IMR-90 (cell line): ENCODE data around the gene TRIO. TPM values are rescaled to one million over a fixed set of nuclear protein-coding genes. Genes with fewer than 3 reads are reported as not detected.

ENCODE experiments used
- ATAC-seq: fragments of 200-7000 bp; cut with Tn5 transposase; 2 replicates; pipeline ENCODE4 v1.9.1; 2020; ENCODE audit warnings: low read depth, mild to moderate bottlenecking, moderate library complexity
- BruUV-seq: library from RNA; stranded (reverse); fragments of 400-500 nt; replicated peaks from 2 replicates; lab custom pipeline; 2021; lab: Mats Ljungman, UMichigan
- CTCF ChIA-PET: fragments of 300-600 bp; formaldehyde crosslinking; extraction: SDS; loops from one replicate; lab custom pipeline; 2021; ENCODE audit warnings: antibody characterized with exemption; lab: Yijun Ruan, JAX
- POLR2A ChIA-PET: fragments of 300-600 bp; sonication (Branson Sonifier 250); formaldehyde crosslinking; loops from one replicate; lab custom pipeline; 2022; ENCODE audit warnings: antibody characterized with exemption; ENCODE audit not compliant: unreplicated experiment; lab: Charles Lee
- DNase-seq: peaks from one replicate; pipeline ENCODE4 v3.0.0; 2013
- H2AFZ ChIP-seq: replicated peaks from 2 replicates; pipeline ENCODE3; 2013; ENCODE audit warnings: low read length, mild to moderate bottlenecking; ENCODE audit not compliant: poor library complexity
- H2AK5ac ChIP-seq: 2 replicates; pipeline ENCODE4 v1.6.1; 2013; ENCODE audit warnings: low read depth, low read length, inconsistent platforms
- H2AK9ac ChIP-seq: replicated peaks from 2 replicates; pipeline ENCODE3; 2013; ENCODE audit warnings: mild to moderate bottlenecking, low read depth, low read length, moderate library complexity; ENCODE audit not compliant: poor library complexity
- H2BK120ac ChIP-seq: 2 replicates; pipeline ENCODE4 v1.6.1; 2013; ENCODE audit warnings: low read depth, low read length, inconsistent platforms
- H2BK15ac ChIP-seq: 3 replicates; pipeline ENCODE4 v1.6.1; 2013; ENCODE audit warnings: low read depth, low read length, inconsistent platforms
- H2BK20ac ChIP-seq: 2 replicates; pipeline ENCODE4 v1.6.1; 2013; ENCODE audit warnings: low read depth, mild to moderate bottlenecking, inconsistent platforms, low read length, moderate library complexity
- H2BK5ac ChIP-seq: 2 replicates; pipeline ENCODE4 v1.6.1; 2013; ENCODE audit warnings: mild to moderate bottlenecking, low read depth, low read length, inconsistent platforms; ENCODE audit not compliant: poor library complexity, severe bottlenecking
- H3K14ac ChIP-seq: replicated peaks from 2 replicates; pipeline ENCODE4 v1.6.1; 2013; ENCODE audit warnings: low read depth, low read length, inconsistent platforms
- H3K18ac ChIP-seq: 2 replicates; pipeline ENCODE4 v1.6.1; 2013; ENCODE audit warnings: low read depth, low read length, control low read depth
- H3K23ac ChIP-seq: 2 replicates; pipeline ENCODE4 v1.6.1; 2013; ENCODE audit warnings: low read depth, low read length, inconsistent platforms
- H3K27ac ChIP-seq: 2 replicates; pipeline ENCODE4 v1.5.1; 2013; ENCODE audit warnings: mild to moderate bottlenecking, control low read depth, low read length; ENCODE audit not compliant: insufficient read depth
- H3K27me3 ChIP-seq: 2 replicates; pipeline ENCODE4 v1.6.1; 2013; ENCODE audit warnings: low read length; ENCODE audit not compliant: control insufficient read depth, insufficient read depth
- H3K36me3 ChIP-seq: 2 replicates; pipeline ENCODE4 v1.6.1; 2013; ENCODE audit warnings: low read length, mixed read lengths; ENCODE audit not compliant: control insufficient read depth, insufficient read depth
- H3K4ac ChIP-seq: 2 replicates; pipeline ENCODE4 v1.6.1; 2013; ENCODE audit warnings: low read depth, low read length, inconsistent platforms
- H3K4me1 ChIP-seq: 2 replicates; pipeline ENCODE4 v1.6.1; 2013; ENCODE audit warnings: low read length, mixed read lengths; ENCODE audit not compliant: control insufficient read depth, insufficient read depth
- H3K4me2 ChIP-seq: 2 replicates; pipeline ENCODE4 v1.6.1; 2013; ENCODE audit warnings: low read depth, mild to moderate bottlenecking, control low read depth, low read length, moderate library complexity
- H3K4me3 ChIP-seq: 2 replicates; pipeline ENCODE4 v1.5.1; 2013; ENCODE audit warnings: low read depth, mild to moderate bottlenecking, control low read depth, low read length, moderate library complexity; ENCODE audit not compliant: insufficient read depth
- H3K56ac ChIP-seq: 2 replicates; pipeline ENCODE4 v1.6.1; 2013; ENCODE audit warnings: low read length, inconsistent platforms; ENCODE audit not compliant: insufficient read depth; ENCODE audit errors: extremely low read depth
- H3K79me1 ChIP-seq, 2 experiments: 2 replicates each; pipeline ENCODE4 v1.6.1; 2013; ENCODE audit warnings: low read length in 2 of 2, inconsistent platforms in 1 of 2, low read depth in 1 of 2
- H3K9ac ChIP-seq: 2 replicates; pipeline ENCODE4 v1.6.1; 2013; ENCODE audit warnings: low read depth, low read length, control low read depth
- H3K9me1 ChIP-seq: 2 replicates; pipeline ENCODE4 v1.6.1; 2013; ENCODE audit warnings: low read length, inconsistent platforms; ENCODE audit not compliant: insufficient read depth
- H3K9me3 ChIP-seq: 2 replicates; pipeline ENCODE4 v1.6.1; 2013; ENCODE audit warnings: low read length; ENCODE audit not compliant: control insufficient read depth, insufficient read depth
- H4K20me1 ChIP-seq: 2 replicates; pipeline ENCODE4 v1.6.1; 2013; ENCODE audit warnings: low read length, inconsistent platforms; ENCODE audit not compliant: insufficient read depth
- H4K5ac ChIP-seq: 2 replicates; pipeline ENCODE4 v1.6.1; 2013; ENCODE audit warnings: mild to moderate bottlenecking, low read depth, low read length, control low read depth
- H4K8ac ChIP-seq, 2 experiments: 2 replicates each; pipeline ENCODE4 v1.6.1; 2013; ENCODE audit warnings: low read depth in 2 of 2, low read length in 2 of 2, control low read depth in 1 of 2, inconsistent platforms in 1 of 2
- H4K91ac ChIP-seq: 2 replicates; pipeline ENCODE4 v1.6.1; 2013; ENCODE audit warnings: low read depth, low read length, inconsistent platforms; ENCODE audit not compliant: insufficient read depth
- BHLHE40 ChIP-seq: fragments of 150-350 bp; IDR thresholded peaks from 2 replicates; pipeline ENCODE4 v1.6.1; 2016; ENCODE audit warnings: mild to moderate bottlenecking, low read depth, low read length
- CEBPB ChIP-seq: IDR thresholded peaks from 2 replicates; pipeline ENCODE4 v1.6.1; 2012; ENCODE audit warnings: low read depth, low read length, improper control_type of control experiment
- CTCF ChIP-seq: conservative IDR thresholded peaks from 2 replicates; pipeline ENCODE4 v1.5.1; 2012; ENCODE audit warnings: mild to moderate bottlenecking, low read depth, low read length, improper control_type of control experiment
- ELK1 ChIP-seq: fragments of 150-350 bp; IDR thresholded peaks from 2 replicates; pipeline ENCODE4 v1.6.1; 2016; ENCODE audit warnings: low read depth, mild to moderate bottlenecking, low read length, moderate library complexity, borderline replicate concordance
- FOS ChIP-seq: fragments of 150-350 bp; IDR thresholded peaks from 2 replicates; pipeline ENCODE4 v1.6.1; 2016; ENCODE audit warnings: low read depth, low read length
- MAFK ChIP-seq: IDR thresholded peaks from 2 replicates; pipeline ENCODE4 v1.6.1; 2012; ENCODE audit warnings: low read depth, low read length, improper control_type of control experiment
- MAZ ChIP-seq: IDR thresholded peaks from 2 replicates; pipeline ENCODE4 v1.6.1; 2012; ENCODE audit warnings: low read depth, mild to moderate bottlenecking, low read length, improper control_type of control experiment, moderate library complexity, borderline replicate concordance
- MXI1 ChIP-seq: IDR thresholded peaks from 2 replicates; pipeline ENCODE4 v1.6.1; 2012; ENCODE audit warnings: low read depth, mild to moderate bottlenecking, low read length, moderate library complexity, borderline replicate concordance
- POLR2A ChIP-seq: IDR thresholded peaks from 2 replicates; pipeline ENCODE4 v1.6.1; 2012; ENCODE audit warnings: mild to moderate bottlenecking, low read depth, low read length
- RAD21 ChIP-seq: IDR thresholded peaks from 2 replicates; pipeline ENCODE4 v1.6.1; 2012; ENCODE audit warnings: low read length, improper control_type of control experiment
- RCOR1 ChIP-seq: IDR thresholded peaks from 2 replicates; pipeline ENCODE4 v1.6.1; 2012; ENCODE audit warnings: mild to moderate bottlenecking, low read length, improper control_type of control experiment; ENCODE audit not compliant: insufficient replicate concordance
- RFX5 ChIP-seq: IDR thresholded peaks from 2 replicates; pipeline ENCODE4 v1.8.0; 2012; ENCODE audit warnings: low read depth, mild to moderate bottlenecking, low read length, moderate library complexity
- SMC3 ChIP-seq: fragments of 150-350 bp; IDR thresholded peaks from 2 replicates; pipeline ENCODE4 v1.6.1; 2016; ENCODE audit warnings: low read depth, mild to moderate bottlenecking, antibody characterized with exemption, low read length, moderate library complexity
- WGBS, 2 experiments: methylation state at CpG; one replicate each; pipeline versions ENCODE4 v1.1.5 to v1.1.7; 2013; ENCODE audit warnings: missing lambda C conversion rate in 2 of 2; ENCODE audit not compliant: insufficient read length in 1 of 2; ENCODE audit errors: extremely low coverage in 2 of 2; 5-methylcytosine and 5-hydroxymethylcytosine counted together
- dilution Hi-C: fragments of 300-500 bp; cut with HindIII; formaldehyde crosslinking; loops from one replicate; pipeline ENCODE4 v1.14.3; 2018; ENCODE audit warnings: low sequenced_read_pairs; ENCODE audit not compliant: unreplicated experiment
- in situ Hi-C: fragments of 300-500 bp; cut with MboI; formaldehyde crosslinking; loops from 3 replicates; pipeline ENCODE4 v1.14.3; 2019; ENCODE audit warnings: low sequenced_read_pairs, inconsistent platforms, mixed read lengths
- intact Hi-C: fragments of 100-400 bp; cut with micrococcal nuclease; formaldehyde crosslinking; loops from 2 replicates; pipeline ENCODE4 v1.10.0; 2022
- polyA plus RNA-seq, 3 experiments: library from polyadenylated mRNA; depleted of rRNA; stranded (reverse); fragments of >200 nt; gene quantifications; 2 replicates each; pipeline ENCODE4 v1.2.3, GENCODE V29; 2012; ENCODE audit warnings: low replicate concordance in 1 of 3
- total RNA-seq: library from RNA; depleted of rRNA; stranded (reverse); fragments of >200 nt; gene quantifications from 2 replicates; pipeline ENCODE4 v1.2.3, GENCODE V29; 2012
- TF ChIP-seq, protein P1 (sequence below): fragments of 150-350 bp; IDR thresholded peaks from 2 replicates; pipeline ENCODE4 v1.6.1; 2017; ENCODE audit warnings: mild to moderate bottlenecking, antibody characterized with exemption, low read length, low read depth

TRIO gene
- total and polyA plus RNA-seq, 2 of the 4 experiments (the other 2 are of a cell fraction): 206 to 522 TPM

DNA sequence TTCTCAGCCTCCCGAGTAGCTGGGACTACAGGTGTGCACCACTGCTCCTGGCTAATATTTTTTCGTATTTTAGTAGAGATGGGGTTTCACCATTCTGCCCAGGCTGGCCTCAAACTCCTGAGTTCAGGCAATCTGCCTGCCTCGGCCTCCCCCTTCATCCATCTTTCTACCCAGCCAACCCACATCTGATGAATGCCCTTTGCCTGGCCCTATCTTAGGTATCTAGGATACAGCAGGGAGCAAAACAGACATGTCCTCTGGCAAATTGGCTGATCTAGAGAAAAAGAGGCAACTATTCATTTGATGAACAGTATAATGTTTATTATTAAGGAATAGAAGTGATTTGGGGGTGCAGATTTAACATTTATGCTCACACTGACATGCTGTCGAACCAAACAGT is 123.0 kb downstream of the TRIO start (continued):
- TF ChIP-seq ELK1: no peak
- TF ChIP-seq MAZ: no peak
- TF ChIP-seq RFX5: no peak

DNA sequence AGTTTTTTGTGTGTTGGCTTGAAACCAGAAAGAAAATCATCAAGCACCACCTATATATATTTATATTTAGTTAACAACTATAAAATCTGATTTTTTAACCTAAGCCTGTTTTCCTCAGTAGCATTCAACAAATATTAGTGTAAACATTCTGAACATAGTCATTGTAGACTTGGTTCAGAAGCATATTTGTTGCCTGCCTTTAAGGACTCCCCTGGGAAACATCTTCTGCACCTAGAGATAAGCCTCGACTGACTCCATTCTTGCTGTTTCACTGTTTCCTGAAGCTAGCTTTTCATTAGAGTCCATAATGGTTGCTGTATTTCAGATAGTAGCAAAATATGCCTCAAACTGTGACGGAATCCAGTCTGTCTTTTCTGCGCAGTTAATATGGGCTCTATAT is 123.5 kb downstream of the TRIO start:
- Histone ChIP-seq H3K23ac (peak overlapping the region; percentile 83), H3K36me3 (peaks cover 6% of the 10 kb centered on the region), H3K4me1 (peaks cover 46% of the 10 kb centered on the region), H4K5ac (peak overlapping the region; percentile 75; the same call in 1 of the 2 replicates), H2BK15ac (peak overlapping the region; percentile 43; the same call in 1 of the 3 replicates), H3K56ac (peak overlapping the region; percentile 92), H3K27ac (peak overlapping the region; percentile 78), H3K14ac (peak overlapping the region; percentile 81), H3K27me3 (no peaks in the 10 kb centered on the region), H3K79me1 (peaks cover 0 to 43% of the 10 kb centered on the region in 2 experiments; a peak in 2 of 4 replicates), H3K4ac (peak overlapping the region; percentile 99), H4K8ac (peak overlapping the region; percentile 96), H3K9ac (peak overlapping the region; percentile 61; the same call in 1 of the 2 replicates), H2BK120ac (peak overlapping the region; percentile 96), H4K91ac (peak overlapping the region; percentile 90), H3K4me3 (no peak overlapping the region), H2AFZ (no peak overlapping the region), H2AK5ac (peak overlapping the region; percentile 80), H3K18ac (peak overlapping the region; percentile 84; the same call in 1 of the 2 replicates), H2BK20ac (peak overlapping the region; percentile 97), H2AK9ac (no peak overlapping the region), H4K20me1 (peaks cover 69% of the 10 kb centered on the region), H3K4me2 (no peak overlapping the region; the same call in 1 of the 2 replicates), H3K9me3 (no peaks in the 10 kb centered on the region), H3K9me1 (peaks cover 31% of the 10 kb centered on the region), H2BK5ac (peak overlapping the region; percentile 97)
- dilution Hi-C loops (no loop called here), in situ Hi-C loops (no loop called here), intact Hi-C loops (no loop called here)
- ATAC-seq: no peak
- no TSS peak for BruUV-seq
- POLR2A ChIA-PET: no interaction called here
- CTCF ChIA-PET: no interaction called here
- DNase-seq: no peak
- no CpG with 5 or more reads among the region's 3 CpGs for WGBS, 2 experiments
- TF ChIP-seq MXI1 (no peak), CEBPB (no peak), RCOR1 (no peak), FOS (no peak), RAD21 (no peak), SMC3 (no peak), CTCF (no peak), MAFK (no peak), MAZ (no peak), BHLHE40 (no peak), POLR2A (no peak)
- TF ChIP-seq, protein P1, sequence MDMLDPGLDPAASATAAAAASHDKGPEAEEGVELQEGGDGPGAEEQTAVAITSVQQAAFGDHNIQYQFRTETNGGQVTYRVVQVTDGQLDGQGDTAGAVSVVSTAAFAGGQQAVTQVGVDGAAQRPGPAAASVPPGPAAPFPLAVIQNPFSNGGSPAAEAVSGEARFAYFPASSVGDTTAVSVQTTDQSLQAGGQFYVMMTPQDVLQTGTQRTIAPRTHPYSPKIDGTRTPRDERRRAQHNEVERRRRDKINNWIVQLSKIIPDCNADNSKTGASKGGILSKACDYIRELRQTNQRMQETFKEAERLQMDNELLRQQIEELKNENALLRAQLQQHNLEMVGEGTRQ: no peak
